Measurements from ENCODE around the gene CXCR4. TPM values are rescaled to one million over a fixed set of nuclear protein-coding genes. Genes with fewer than 3 reads are reported as not detected.
"Not testable (repeated sequence)": the region's sequence is repeated elsewhere in the genome, so short reads cannot be mapped to it uniquely, and the experiment has no call there.

The CXCR4 gene
- polyA plus RNA-seq, 10 donors, result 28.9 to 47.9 (median 34.0) TPM

DNA sequence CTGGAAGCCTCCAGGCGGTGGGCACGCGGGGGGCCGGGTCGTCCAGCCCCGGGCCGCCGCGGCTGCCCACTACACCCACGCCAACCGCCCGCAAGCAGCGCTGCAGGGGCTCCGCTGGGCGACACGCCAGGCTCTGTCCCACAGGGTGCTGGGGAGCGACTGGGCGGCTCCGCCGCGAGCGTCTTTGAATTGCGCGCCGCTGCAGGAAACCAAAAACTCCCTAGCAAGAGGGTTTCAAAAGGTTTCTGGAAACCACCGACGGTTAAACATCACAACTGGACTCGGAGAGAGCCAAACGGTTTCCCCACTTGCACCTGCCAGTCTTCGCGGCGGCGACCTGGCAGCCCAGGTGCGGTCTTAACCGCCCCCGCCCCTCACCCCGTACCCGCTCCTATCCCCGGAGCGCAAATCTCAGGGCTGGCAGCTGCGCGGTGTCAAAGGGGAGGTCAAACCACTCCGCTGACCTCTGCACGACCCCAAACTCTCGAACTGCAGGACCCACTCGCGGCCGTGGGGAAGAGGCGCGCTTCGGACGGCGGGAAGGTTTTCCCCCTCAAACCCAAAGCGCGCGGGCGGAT, 1.0 kb downstream of the CXCR4 start:
- DNase-seq, result peak in 1 of 3 donors; percentile 40

DNA sequence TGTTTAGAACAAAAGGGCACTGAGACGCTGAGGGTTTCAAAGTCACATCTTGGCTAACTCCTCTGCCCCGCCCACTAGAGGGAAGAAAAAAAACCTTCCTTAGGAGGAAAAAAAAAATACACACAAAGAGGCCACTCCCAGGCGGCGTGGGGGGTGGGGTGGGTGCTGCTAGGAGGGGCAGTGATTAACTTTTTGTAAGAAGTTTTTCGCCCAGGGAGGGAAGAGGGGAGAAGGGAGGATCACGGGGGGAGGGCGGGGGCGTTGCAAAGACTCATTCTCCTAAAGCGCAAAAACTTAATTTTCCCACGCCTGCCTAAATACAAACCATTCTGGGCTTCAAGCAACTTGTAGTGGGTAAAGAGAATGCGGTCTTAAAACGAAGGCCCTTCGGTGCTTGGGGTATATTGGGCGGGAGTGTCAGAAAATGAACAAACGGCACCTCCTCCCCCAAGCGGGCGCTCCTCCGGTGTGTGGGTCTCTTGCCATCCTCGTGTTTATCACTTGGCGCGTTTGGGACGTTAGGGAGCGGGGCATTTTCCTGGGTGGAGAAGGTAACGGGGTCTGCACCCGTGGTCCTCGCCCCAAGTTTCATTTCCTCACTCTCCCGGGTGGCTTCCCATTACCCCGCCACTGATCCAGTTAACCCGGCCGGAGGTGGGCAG, 1.7 kb downstream of the CXCR4 start:
- DNase-seq, result peak in 1 of 3 donors; percentile 59

DNA sequence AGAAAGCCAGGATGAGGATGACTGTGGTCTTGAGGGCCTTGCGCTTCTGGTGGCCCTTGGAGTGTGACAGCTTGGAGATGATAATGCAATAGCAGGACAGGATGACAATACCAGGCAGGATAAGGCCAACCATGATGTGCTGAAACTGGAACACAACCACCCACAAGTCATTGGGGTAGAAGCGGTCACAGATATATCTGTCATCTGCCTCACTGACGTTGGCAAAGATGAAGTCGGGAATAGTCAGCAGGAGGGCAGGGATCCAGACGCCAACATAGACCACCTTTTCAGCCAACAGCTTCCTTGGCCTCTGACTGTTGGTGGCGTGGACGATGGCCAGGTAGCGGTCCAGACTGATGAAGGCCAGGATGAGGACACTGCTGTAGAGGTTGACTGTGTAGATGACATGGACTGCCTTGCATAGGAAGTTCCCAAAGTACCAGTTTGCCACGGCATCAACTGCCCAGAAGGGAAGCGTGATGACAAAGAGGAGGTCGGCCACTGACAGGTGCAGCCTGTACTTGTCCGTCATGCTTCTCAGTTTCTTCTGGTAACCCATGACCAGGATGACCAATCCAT, 2.7 kb downstream of the CXCR4 start:
- DNase-seq, result no peak

DNA sequence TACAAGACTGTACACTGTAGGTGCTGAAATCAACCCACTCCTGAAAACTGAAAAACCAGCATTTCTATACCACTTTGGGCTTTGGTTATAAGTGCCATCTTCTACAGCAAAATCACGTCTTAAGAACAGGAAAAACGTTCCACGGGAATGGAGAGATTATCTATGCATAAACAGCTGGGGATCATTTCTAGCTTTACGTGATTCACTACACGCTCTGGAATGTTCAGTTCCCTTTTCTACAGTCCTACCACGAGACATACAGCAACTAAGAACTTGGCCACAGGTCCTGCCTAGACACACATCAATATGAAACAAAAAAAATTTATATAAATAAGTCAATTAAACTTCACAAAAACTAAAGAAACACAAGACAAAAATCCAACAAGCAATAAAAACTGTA, 3.6 kb downstream of the CXCR4 start:
- DNase-seq, result peak in 1 of 3 donors; percentile 52

DNA sequence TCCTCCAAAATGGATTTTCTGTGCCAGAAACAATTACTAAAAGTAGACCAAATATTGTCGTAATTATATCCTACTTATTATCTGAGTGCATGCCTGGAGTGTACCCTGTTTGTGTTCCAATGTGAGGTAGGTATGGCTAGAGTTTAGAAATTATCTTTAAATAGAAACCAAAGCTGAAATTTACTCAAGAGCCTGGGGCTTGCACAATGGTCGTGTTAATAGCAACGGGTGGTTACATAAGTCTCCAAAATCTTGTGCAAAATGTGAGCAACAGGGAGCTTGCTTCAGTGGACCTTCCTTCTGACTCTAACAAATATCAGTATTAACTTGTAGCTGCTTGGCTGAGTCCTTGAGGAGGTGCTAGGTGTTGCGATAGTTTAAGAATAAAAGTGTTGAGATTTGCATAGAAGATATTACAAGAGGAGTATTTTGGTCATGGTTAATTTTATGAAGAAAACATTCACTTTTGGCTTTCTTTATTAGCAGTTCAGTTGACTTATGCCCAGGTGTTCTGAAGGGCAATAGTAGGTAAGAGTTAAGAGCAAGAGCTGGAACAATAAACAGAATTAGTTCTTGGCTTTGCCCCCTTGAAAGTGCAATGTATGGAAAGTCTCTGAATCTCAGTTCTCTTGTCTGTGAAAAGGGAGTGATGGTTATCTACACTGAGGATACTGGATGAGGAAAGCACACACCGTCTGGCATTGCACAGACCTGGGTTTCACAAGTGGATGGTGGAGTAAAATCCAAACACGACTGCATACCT, 4.6 kb downstream of the CXCR4 start:
- DNase-seq, result no peak

DNA sequence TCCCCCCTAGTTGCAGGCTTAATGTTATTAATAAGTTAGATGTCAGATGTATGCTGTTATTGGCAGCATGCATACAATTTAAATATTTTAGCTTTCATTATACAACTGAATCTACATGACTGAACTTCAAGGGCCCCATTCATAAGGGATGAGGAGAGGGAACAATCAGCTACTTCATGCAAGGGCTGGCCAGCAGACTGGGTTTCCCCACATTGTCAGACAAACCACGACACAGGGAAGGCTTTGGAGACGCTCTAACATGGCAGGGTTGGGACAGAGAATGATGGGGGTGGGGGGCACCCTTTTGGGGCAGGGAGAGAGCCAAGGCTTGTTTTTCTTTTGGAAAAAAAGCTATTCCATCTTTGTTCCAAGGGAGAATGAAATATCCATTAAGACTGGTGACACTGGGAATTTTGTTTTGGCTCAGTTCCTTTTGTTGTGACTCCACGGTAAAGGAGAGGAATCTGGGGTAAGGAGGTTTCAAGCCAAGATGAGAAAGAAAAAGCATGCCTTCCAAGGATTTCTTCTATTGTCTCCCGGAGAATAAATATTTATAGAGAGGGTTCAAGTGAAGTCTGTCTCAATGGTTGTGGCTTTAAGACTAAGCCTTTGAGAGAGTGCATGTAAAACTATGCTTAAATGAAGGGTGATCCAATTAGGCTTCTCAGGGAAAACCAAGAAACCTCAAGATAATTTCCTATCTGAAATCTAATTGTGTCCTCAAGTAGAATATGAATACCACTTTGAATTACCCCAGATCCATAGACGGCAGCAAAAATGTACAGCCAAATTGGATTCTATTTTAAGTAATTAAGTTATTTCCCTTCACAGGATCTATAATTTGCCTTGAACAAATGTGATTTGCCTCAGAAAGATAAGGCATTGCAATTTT, 5.4 kb downstream of the CXCR4 start:
- no peak for DNase-seq

DNA sequence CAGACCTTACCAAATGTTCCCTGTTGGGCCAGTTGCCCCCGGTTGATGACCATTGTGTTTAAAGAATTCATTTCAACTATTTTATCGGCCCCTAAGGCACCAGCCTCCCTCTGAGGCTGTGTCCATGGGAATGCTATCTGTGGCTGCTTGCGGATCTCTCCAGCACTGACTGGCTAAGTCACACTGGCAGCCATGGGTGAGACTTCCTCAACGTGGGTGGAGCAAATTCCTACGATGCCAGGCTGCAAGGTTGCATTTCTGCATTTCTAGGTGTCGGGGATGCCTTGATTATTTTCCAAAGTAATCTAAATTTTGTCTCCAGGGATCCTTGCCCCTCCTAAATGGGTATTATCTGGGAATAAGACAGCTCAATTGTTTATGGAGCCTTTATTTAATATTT, 6.2 kb downstream of the CXCR4 start:
- DNase-seq, result no peak

DNA sequence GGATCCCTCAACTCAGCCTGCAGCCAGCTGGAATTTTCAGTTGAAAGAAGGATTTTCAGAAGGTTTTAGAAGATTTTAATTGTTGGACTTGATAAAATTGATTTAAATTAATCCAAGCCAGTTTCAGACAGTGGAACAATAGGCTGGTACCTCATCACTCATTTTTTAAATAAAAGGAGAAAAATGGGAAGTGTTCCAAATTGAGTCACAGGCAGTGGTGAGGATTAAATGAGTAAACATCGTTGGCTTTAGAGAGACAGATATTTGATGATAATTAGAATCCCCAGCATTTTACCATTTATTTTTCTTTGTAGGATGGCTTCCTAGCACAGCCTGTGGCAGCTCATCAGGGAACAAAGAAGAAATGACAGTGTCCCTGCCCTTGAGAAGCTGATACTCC, 7.4 kb downstream of the CXCR4 start:
- DNase-seq, result no peak

DNA sequence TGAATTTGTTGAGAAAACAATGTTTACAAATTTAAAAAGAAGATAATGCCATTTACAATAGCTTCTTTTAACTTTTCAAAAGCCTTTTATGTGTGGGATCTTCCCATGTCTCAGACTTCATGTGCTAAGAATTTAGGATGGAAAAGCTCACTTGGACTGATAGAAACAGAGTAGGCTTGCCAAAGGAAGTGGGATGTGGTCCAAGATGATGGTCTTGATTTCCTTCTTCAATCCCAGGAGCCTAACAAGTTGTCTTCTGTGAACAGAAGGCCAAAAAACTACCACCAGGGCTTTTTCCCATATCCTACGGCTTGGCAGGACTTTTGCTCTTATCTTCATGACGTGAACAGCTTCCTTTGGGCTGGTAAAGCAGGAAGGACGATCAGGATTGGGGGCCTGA, 9.5 kb downstream of the CXCR4 start:
- DNase-seq, result peak in 2 of 3 donors; percentile 61 to 83

DNA sequence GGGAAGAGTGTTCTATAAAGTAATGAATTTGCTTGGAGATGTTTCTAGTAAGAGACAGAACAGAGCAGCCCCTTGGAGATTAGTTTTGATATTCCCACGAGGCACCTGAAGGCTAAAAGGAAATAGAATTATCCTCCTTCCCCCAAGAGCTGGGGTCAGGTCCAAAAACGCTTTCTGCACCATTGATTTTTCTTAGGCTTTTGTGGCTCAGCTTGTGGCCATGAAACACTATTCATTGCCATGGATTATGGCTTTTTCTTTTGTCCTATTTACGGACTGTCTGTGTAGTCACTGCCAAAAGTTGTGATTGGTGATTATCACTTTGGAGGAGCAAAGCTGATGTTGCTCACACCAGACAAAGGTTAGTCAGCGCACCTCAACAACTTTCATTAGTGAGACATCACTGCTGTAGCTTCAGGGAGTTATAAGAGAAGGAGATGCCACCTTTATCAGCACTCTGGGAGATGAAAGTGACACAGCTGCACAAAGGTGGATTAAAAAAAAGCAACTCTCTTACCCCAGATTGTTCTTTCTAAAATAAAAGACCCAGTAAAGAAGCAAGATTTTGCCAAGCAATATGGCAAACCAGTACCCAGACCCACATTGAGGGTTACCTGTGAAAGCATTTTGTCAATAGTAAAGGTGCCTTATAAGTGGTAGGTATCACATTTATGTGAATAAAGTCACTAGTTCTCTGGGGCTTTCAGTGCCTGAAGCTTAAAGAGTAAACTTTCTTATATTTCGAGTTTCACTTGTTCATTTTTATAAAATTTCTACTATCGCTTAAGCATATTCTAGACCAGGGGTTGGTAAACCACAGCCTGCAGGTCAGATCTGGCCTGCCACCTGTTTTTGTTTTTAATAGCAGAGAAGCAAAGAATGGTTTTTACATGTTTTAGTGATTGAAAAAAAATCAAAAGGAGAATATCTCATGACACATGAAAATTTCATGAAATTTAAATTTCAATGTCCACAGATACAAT, 10.6 kb downstream of the CXCR4 start:
- no peak for DNase-seq

DNA sequence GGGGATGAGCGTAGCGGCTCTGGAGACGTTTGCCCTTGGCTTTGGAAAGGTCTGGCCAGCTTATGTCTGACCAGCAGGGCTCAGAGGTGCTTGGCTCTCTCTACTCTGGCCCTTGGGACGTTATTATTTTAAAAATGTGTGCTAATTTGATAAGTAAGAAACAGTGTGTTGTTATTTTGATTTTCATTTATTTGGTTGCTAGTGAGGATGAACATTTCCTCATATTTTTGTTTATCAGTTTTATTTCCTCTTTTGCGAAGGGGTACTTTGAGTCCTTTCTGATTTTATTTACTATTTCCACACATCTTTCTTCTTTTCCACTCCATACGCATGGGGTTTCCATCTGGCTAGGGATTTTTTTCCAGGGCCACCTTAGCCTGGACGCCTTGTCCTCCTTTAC, 11.4 kb downstream of the CXCR4 start:
- DNase-seq, result no peak

DNA sequence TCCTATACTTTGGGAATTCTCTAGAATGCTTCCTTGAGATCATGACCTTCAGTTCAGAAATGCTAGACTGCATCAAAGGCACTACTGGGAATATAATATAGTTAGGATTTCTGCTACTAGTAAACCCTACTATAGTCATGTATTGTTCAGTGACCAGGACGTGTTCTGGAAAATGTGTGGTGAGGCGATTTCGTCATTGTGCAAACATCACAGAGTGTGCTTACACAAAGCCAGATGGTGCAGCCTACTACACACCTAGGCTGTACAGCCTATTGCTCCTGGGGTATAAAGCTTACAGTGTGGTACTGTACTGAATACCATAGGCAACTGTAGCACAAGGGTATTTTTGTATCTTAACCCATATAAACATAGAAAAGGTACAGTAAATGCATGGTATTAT, 13.0 kb downstream of the CXCR4 start:
- DNase-seq, result no peak

DNA sequence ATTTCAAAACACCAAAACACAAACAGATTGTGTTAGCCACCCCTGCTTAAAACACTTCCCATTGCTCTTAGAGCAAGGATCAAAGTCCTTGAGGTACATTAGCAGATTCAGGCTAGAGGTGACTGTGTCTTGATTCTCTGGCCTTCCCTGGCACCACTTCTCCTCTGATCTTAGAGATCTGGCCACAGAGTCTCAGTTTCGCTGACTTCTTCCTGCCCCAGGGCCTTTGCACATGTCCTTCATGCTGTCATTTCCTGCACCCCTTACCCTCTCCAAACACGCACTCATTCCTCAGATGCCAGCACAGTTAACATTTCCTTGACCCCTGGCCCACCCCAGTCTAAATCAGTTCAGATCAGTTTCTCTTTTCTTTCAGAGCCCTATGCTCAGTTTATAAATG, 16.9 kb downstream of the CXCR4 start:
- DNase-seq, result no peak

DNA sequence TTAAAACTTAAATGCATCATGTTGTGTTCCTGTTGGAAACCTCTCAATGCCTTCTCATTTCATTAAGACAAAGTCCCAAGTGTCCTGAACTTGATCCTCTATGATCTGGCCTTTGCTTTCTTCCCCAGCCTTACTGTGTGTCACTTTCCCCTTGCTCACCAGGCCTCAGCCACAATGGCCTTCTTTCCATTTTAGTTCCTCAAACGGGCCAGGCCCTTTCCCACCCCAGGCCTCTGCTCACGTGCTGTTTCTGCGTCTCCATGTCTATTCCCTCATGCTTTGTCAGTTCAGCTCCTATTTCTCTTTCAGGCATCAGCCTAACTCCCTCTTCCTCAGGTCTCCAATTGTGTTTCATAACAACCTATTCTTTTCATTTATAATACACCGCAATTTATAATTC, 19.5 kb downstream of the CXCR4 start:
- DNase-seq, result no peak

DNA sequence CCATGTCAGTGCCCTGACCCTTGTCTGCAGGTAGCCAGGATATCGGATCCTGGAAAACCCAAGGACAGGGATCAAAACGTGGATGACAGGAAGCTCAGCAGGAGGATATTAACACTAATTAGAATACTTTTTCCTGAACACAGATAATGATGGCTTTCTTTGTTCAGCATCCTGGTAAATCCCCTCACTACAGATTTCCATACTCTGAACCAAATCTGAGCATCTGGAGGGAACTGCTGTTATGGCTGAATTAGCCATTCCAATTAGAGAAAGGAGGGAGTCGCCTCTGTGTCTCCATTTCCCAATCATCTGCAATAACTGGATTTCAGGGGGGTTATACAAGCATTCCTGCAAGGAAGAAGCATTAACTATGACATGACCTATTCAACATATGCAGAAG, 24.4 kb downstream of the CXCR4 start:
- DNase-seq, result no peak

DNA sequence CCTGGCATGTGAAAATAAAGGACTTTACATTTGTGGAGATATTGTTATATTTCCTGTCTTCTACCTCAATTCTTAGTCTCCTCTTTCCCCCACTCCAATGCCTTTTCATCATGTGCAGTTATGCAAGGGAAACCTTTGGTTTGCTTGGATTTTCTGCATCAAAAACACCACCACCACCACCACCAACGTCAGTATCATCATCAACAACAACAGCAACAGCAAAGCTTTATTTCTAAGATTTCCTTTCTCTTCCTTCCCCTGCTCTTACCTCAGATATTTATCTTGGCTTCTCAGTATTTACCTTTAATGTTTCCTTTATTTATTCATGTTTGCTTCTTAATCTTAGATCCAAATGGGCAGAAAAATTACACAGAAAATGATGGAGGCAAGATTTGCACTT, 26.1 kb downstream of the CXCR4 start:
- no peak for DNase-seq

DNA sequence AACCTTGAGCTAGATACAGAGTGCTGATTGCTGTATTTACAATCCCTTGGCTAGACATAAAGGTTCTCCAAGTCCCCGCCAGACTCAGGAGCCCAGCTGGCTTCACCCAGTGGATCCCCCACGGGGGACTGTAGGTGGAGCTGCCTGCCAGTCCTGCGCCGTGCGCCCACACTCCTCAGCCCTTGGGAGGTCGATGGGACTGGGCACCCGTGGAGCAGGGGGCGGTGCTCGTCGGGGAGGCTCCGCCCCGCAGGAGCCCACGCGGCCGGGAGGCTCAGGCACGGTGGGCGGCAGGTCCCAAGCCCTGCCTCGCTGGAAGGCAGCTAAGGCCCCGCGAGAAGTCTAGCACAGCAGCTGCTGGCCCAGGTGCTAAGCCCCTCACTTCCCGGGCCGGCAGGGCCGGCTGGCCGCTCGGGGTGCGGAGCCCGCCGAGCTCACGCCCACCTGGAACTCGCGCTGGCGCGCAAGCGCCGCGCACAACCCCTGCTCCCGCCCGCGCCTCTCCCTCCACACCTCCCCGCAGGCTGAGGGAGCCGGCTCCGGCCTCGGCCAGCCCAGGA, 30.0 kb downstream of the CXCR4 start:
- not testable (repeated sequence) for DNase-seq

DNA sequence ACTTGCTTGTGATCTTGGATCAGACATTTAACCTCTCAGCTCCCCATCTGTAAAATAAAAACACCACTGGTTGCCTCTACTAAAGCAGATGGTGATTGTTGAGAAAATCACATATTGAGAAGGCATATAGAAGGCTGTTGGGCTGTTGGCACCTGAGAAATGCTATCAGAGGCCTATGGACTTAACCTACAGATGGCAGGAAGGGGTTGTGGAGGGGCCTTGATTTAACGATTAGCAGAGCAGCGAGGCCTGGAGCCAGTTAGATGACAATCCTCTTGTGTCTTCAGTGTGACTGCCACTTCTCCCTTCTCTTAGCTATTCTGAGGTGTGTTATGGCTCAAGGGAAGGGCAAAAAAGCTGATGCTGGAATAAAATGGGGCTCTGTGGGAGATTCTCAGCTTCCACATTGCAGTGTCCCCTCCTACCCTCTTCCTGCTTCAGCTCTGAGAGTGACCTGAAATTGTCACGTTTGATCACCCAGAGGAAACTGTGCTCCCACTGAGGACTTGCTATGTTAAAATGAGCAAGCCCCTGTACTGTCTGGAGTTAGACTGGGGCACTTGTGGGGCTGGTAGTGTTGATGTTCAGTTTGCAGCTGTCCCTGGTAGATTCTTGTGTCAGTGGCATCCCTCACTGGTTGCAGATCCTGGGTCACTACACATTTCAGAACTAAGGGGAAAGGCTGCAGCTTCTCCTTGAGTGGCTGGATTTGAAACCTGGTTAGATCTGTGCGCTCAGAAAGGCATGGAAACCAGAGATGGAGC, 31.5 kb downstream of the CXCR4 start:
- DNase-seq, result no peak

DNA sequence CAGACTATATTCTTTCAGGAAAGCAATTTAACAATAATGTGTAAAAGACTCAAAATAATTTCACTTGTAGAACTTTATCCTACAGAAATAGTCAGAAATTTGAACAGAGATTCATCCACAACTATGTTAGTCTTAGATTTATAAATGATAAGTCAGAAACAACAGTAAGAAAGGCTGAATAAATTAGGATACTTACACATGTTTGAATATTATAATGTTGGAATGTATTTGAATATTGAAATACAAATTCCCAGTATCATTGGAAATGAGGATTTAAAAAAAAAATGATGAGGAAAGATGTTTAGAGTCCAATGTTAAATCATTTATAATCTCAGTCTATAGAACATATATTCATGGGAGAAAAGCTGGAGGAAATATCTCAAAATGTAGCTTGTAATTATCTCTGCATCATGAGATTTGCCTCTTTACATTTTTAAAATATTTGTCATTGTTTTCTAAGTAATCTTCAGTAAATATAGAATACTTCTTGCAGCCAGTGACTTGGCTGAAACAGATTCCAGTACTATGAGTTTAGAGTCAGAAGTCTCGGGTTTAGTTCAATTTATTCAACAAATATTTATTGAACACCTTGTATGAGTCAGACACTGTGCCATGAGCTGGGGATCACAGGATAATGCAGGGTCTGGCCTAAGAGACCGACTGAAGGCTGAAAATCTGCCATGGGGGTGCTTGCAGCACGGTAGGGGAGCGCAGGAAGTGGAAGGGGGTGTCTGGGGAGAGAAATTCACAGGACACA, 32.3 kb downstream of the CXCR4 start:
- no peak for DNase-seq
